GM23248 (cell line): ENCODE results near the gene PARVA.

ENCODE experiments used
- EZH2 ChIP-seq: fragments of 200-600 bp; sonication (generic); IDR thresholded peaks from 2 replicates; pipeline ENCODE4 v1.6.1; 2018; ENCODE audit warnings: antibody characterized with exemption, mild to moderate bottlenecking; ENCODE audit not compliant: insufficient read depth, poor library complexity, severe bottlenecking
- EZH2phosphoT487 ChIP-seq: fragments of 200-600 bp; sonication (generic); IDR thresholded peaks from 2 replicates; pipeline ENCODE4 v1.6.1; 2018; ENCODE audit warnings: antibody characterized with exemption, moderate library complexity, mild to moderate bottlenecking, low read depth; ENCODE audit not compliant: insufficient read depth

DNA sequence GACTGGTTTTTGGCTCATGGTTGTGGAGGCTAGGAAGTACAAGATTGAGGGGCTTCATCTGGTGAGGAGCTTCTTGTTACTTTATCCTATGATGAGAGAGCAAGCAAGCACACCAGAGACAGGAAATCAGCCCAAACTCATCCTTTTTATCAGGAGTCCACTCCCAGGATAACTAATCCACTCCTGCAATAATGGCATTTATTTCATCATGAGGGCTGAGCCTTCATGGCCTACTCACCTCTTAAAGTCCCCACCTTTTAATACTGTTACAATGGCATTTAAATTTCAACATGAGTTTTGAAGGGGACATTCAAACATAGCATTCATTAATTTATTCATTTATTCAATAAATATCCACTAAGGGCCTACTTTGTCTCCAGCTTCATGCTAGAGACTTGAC is 60.9 kb downstream of the PARVA start:
- TF ChIP-seq EZH2: no peak
- TF ChIP-seq EZH2phosphoT487: no peak
